ENCODE results near the gene FGF22.
"Not testable (repeated sequence)": the region's sequence is repeated elsewhere in the genome, so short reads cannot be mapped to it uniquely, and the experiment has no call there.

DNA sequence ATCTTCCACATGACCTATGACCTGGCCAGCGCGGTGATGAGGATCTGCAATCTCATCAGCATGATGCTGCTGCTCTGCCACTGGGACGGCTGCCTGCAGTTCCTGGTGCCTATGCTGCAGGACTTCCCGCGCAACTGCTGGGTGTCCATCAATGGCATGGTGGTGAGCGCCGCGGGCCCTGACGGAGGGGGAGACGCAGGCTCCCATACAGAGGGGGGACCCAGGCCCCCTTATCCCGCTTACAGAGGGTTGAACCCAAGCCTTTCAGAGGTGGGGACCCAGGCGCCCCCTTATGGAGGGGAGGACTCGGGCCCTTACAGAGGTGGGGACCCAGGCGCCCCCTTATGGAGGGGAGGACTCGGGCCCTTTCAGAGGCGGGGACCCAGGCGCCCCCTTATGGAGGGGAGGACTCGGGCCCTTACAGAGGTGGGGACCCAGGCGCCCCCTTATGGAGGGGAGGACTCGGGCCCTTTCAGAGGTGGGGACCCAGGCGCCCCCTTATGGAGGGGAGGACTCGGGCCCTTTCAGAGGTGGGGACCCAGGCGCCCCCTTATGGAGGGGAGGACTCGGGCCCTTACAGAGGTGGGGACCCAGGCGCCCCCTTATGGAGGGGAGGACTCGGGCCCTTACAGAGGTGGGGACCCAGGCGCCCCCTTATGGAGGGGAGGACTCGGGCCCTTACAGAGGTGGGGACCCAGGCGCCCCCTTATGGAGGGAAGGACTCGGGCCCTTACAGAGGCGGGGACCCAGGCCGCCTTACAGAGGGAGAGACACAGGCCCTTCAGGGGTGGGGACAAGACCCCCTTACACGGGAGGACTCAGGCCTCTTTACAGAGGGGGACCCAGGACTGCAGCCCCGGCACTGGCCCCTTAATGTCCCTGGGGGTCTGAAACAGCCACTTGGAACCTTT is 34.4 kb upstream of the FGF22 start:
- TF ChIP-seq CTCF (IDR thresholded peaks at IDR 0.05; ENCODE audit: poor library complexity, severe bottlenecking); TAF1 (IDR thresholded peaks at IDR 0.05; ENCODE audit: low read depth); EZH2 (IDR thresholded peaks at IDR 0.05; ENCODE audit: borderline replicate concordance, insufficient read depth, low read length, poor library complexity, severe bottlenecking); REST (IDR thresholded peaks at IDR 0.05; ENCODE audit: borderline replicate concordance); MXI1 (conservative IDR thresholded peaks at IDR 0.05; ENCODE audit: poor library complexity, severe bottlenecking); EP300 (conservative IDR thresholded peaks at IDR 0.05; ENCODE audit: poor library complexity, severe bottlenecking); POLR2AphosphoS5 (IDR thresholded peaks at IDR 0.05): not testable (repeated sequence)
